IMR-90 (cell line): Measurements from ENCODE around the gene TCL1A.

Source experiments
- BHLHE40 ChIP-seq: fragments of 150-350 bp; IDR thresholded peaks from 2 replicates; pipeline ENCODE4 v1.6.1; 2016; ENCODE audit warnings: mild to moderate bottlenecking, low read depth, low read length
- CEBPB ChIP-seq: IDR thresholded peaks from 2 replicates; pipeline ENCODE4 v1.6.1; 2012; ENCODE audit warnings: low read depth, low read length, improper control_type of control experiment
- CHD1 ChIP-seq: IDR thresholded peaks from 2 replicates; pipeline ENCODE4 v1.6.1; 2012; ENCODE audit warnings: low read depth, low read length, improper control_type of control experiment
- CTCF ChIP-seq: conservative IDR thresholded peaks from 2 replicates; pipeline ENCODE4 v1.5.1; 2012; ENCODE audit warnings: mild to moderate bottlenecking, low read depth, low read length, improper control_type of control experiment
- ELK1 ChIP-seq: fragments of 150-350 bp; IDR thresholded peaks from 2 replicates; pipeline ENCODE4 v1.6.1; 2016; ENCODE audit warnings: low read depth, mild to moderate bottlenecking, low read length, moderate library complexity, borderline replicate concordance
- FOS ChIP-seq: fragments of 150-350 bp; IDR thresholded peaks from 2 replicates; pipeline ENCODE4 v1.6.1; 2016; ENCODE audit warnings: low read depth, low read length
- MAFK ChIP-seq: IDR thresholded peaks from 2 replicates; pipeline ENCODE4 v1.6.1; 2012; ENCODE audit warnings: low read depth, low read length, improper control_type of control experiment
- MXI1 ChIP-seq: IDR thresholded peaks from 2 replicates; pipeline ENCODE4 v1.6.1; 2012; ENCODE audit warnings: low read depth, mild to moderate bottlenecking, low read length, moderate library complexity, borderline replicate concordance
- NFE2L2 ChIP-seq: fragments of 150-350 bp; IDR thresholded peaks from 2 replicates; pipeline ENCODE4 v1.6.1; 2016; ENCODE audit warnings: low read depth, mild to moderate bottlenecking, low read length
- POLR2A ChIP-seq: IDR thresholded peaks from 2 replicates; pipeline ENCODE4 v1.6.1; 2012; ENCODE audit warnings: mild to moderate bottlenecking, low read depth, low read length
- RAD21 ChIP-seq: IDR thresholded peaks from 2 replicates; pipeline ENCODE4 v1.6.1; 2012; ENCODE audit warnings: low read length, improper control_type of control experiment
- RFX5 ChIP-seq: IDR thresholded peaks from 2 replicates; pipeline ENCODE4 v1.8.0; 2012; ENCODE audit warnings: low read depth, mild to moderate bottlenecking, low read length, moderate library complexity
- SMC3 ChIP-seq: fragments of 150-350 bp; IDR thresholded peaks from 2 replicates; pipeline ENCODE4 v1.6.1; 2016; ENCODE audit warnings: low read depth, mild to moderate bottlenecking, antibody characterized with exemption, low read length, moderate library complexity
- TF ChIP-seq, protein P1 (sequence below): fragments of 150-350 bp; IDR thresholded peaks from 2 replicates; pipeline ENCODE4 v1.6.1; 2017; ENCODE audit warnings: mild to moderate bottlenecking, antibody characterized with exemption, low read length, low read depth

- no peak for TF ChIP-seq CTCF
- no peak for TF ChIP-seq RFX5
- TF ChIP-seq RAD21: no peak
- no peak for TF ChIP-seq POLR2A
- no peak for TF ChIP-seq ELK1
- TF ChIP-seq, protein P1, sequence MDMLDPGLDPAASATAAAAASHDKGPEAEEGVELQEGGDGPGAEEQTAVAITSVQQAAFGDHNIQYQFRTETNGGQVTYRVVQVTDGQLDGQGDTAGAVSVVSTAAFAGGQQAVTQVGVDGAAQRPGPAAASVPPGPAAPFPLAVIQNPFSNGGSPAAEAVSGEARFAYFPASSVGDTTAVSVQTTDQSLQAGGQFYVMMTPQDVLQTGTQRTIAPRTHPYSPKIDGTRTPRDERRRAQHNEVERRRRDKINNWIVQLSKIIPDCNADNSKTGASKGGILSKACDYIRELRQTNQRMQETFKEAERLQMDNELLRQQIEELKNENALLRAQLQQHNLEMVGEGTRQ: no peak
- no peak for TF ChIP-seq CHD1
- no peak for TF ChIP-seq SMC3
- TF ChIP-seq CEBPB: no peak
- TF ChIP-seq NFE2L2: no peak
- no peak for TF ChIP-seq MXI1
- no peak for TF ChIP-seq FOS
- TF ChIP-seq BHLHE40: no peak
- TF ChIP-seq MAFK: no peak
These were observed 49.9 kb downstream of the TCL1A start for GRCh38 chr14:95664066-95664465.
